Ishikawa (cell line): ENCODE results near the gene ADCY5.

Experiments used
- TAF1 ChIP-seq: IDR thresholded peaks from 2 replicates; pipeline ENCODE4 v1.6.1; 2012; ENCODE audit warnings: low read depth, mild to moderate bottlenecking
- ZBTB7A ChIP-seq: IDR thresholded peaks from 2 replicates; pipeline ENCODE4 v1.6.1; 2012; ENCODE audit warnings: low read depth

GRCh38 chr3:123298903-123299302, 150.0 kb downstream of the ADCY5 start:
- TF ChIP-seq TAF1 = no peak
- no peak for TF ChIP-seq ZBTB7A
